Ishikawa (cell line): ENCODE results near the gene SLC24A4.

Experiments
- CREB1 ChIP-seq: IDR thresholded peaks from 2 replicates; pipeline ENCODE4 v1.6.1; 2012; ENCODE audit warnings: low read depth
- EGR1 ChIP-seq: IDR thresholded peaks from 2 replicates; pipeline ENCODE4 v1.6.1; 2012
- EP300 ChIP-seq: IDR thresholded peaks from 2 replicates; pipeline ENCODE4 v1.6.1; 2012; ENCODE audit warnings: borderline replicate concordance
- FOXM1 ChIP-seq: IDR thresholded peaks from 2 replicates; pipeline ENCODE4 v1.6.1; 2012; ENCODE audit warnings: low read depth, borderline replicate concordance
- NFIC ChIP-seq: IDR thresholded peaks from 2 replicates; pipeline ENCODE4 v1.6.1; 2012
- RAD21 ChIP-seq: IDR thresholded peaks from 2 replicates; pipeline ENCODE4 v1.6.1; 2012; ENCODE audit warnings: low read depth
- REST ChIP-seq: IDR thresholded peaks from 2 replicates; pipeline ENCODE4 v1.6.1; 2012; ENCODE audit warnings: low read depth, mild to moderate bottlenecking
- TAF1 ChIP-seq: IDR thresholded peaks from 2 replicates; pipeline ENCODE4 v1.6.1; 2012; ENCODE audit warnings: low read depth, mild to moderate bottlenecking
- TEAD4 ChIP-seq: IDR thresholded peaks from 2 replicates; pipeline ENCODE4 v1.6.1; 2012
- YY1 ChIP-seq: IDR thresholded peaks from 2 replicates; pipeline ENCODE4 v1.6.1; 2012; ENCODE audit warnings: low read depth
- ZBTB7A ChIP-seq: IDR thresholded peaks from 2 replicates; pipeline ENCODE4 v1.6.1; 2012; ENCODE audit warnings: low read depth

GRCh38 chr14:92433407-92433806, 110.4 kb downstream of the SLC24A4 start:
- TF ChIP-seq TEAD4 (no peak), NFIC (no peak), CREB1 (no peak), REST (no peak), YY1 (no peak), EP300 (no peak), EGR1 (no peak), ZBTB7A (no peak), TAF1 (no peak), FOXM1 (no peak), RAD21 (no peak)
